ENCODE data around the gene MAD1L1. TPM values are rescaled to one million over a fixed set of nuclear protein-coding genes. Genes with fewer than 3 reads are reported as not detected.

MAD1L1 gene
- total RNA-seq, 1 experiment from 2014 or later, result 43.8 TPM

GRCh38 chr7:1888425-1888824, 344.3 kb downstream of the MAD1L1 start (continued):
- TF ChIP-seq, protein P1, sequence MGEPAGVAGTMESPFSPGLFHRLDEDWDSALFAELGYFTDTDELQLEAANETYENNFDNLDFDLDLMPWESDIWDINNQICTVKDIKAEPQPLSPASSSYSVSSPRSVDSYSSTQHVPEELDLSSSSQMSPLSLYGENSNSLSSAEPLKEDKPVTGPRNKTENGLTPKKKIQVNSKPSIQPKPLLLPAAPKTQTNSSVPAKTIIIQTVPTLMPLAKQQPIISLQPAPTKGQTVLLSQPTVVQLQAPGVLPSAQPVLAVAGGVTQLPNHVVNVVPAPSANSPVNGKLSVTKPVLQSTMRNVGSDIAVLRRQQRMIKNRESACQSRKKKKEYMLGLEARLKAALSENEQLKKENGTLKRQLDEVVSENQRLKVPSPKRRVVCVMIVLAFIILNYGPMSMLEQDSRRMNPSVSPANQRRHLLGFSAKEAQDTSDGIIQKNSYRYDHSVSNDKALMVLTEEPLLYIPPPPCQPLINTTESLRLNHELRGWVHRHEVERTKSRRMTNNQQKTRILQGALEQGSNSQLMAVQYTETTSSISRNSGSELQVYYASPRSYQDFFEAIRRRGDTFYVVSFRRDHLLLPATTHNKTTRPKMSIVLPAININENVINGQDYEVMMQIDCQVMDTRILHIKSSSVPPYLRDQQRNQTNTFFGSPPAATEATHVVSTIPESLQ (CRISPR knock-in tag; IDR thresholded peaks at IDR 0.05), result no peak
- TF ChIP-seq NFYB (CRISPR knock-in tag; conservative IDR thresholded peaks at IDR 0.05; ENCODE audit: low read depth) (no peak), CREM (CRISPR knock-in tag; IDR thresholded peaks at IDR 0.05) (no peak), GTF2I (CRISPR knock-in tag; conservative IDR thresholded peaks at IDR 0.05) (no peak)
- TF ChIP-seq, protein P2, sequence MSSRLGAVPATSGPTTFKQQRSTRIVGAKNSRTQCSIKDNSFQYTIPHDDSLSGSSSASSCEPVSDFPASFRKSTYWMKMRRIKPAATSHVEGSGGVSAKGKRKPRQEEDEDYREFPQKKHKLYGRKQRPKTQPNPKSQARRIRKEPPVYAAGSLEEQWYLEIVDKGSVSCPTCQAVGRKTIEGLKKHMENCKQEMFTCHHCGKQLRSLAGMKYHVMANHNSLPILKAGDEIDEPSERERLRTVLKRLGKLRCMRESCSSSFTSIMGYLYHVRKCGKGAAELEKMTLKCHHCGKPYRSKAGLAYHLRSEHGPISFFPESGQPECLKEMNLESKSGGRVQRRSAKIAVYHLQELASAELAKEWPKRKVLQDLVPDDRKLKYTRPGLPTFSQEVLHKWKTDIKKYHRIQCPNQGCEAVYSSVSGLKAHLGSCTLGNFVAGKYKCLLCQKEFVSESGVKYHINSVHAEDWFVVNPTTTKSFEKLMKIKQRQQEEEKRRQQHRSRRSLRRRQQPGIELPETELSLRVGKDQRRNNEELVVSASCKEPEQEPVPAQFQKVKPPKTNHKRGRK (CRISPR knock-in tag; IDR thresholded peaks at IDR 0.05; ENCODE audit: borderline replicate concordance), result no peak

DNA sequence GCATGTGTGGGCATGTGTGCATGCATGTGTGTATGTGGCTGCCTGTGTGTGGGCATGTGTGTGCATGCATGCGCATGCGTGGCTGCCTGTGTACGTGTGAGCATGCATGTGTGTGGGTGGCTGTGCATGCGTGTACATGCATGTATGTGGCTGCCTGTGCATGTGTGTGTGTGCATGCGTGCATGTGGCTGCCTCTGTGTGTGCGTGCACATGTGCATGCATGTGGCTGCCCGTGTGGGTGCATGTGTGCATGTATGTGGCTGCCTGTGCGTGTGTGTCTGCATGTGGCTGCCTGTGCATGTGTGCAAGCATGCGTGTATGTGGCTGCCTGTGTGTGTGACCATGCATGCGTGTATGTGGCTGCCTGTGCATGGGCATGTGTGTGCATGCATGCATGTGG, 345.5 kb downstream of the MAD1L1 start:
- POLR2A ChIA-PET, result no interaction called here

DNA sequence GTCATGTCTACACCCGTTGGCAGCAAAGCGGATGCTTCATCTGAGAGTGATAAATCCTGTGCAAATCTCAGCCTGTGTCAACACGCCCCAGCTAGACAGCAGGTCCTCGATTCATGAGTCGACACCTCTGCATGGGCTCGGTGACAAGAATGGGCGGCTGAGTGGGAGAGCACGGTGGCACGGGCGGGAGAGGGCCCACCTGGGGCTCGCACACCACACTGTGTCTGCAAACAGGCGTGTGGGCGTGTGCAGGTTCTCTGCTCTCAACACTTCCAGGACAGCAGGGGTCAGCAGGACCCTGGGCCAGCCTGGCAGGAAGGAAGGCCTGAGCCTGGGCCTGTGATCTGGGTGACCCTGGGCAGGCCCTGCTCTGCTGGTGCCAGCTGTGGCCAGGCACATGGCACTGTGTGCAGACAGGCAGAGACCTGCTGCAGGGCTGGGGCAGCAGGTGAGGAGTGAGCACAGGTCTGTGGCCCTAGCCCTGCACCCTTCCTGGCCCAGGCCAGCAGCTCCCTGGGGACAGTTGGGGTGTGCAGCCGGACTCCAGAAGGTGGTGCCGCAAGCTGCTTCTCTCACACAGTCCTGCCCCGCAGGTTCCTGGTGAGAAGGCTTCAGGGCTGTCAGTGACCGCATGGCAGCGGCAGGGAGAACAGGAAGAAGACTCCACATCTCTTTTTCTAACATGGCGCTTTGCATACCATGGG, 346.2 kb downstream of the MAD1L1 start:
- POLR2A ChIA-PET, result no interaction called here
- Mint-ChIP-seq H3K4me3 (no peak overlapping the region), H3K27ac (0 out of 2 replicates have a peak overlapping the region, but pooled peaks have one; percentile 27), H3K4me1 (no peaks in the 10 kb centered on the region), H3K36me3 (peaks cover 24% of the 10 kb centered on the region), H3K27me3 (ENCODE audit: low read depth) (no peaks in the 10 kb centered on the region), H3K9me3 (peaks cover 16% of the 10 kb centered on the region)
- ATAC-seq, result no peak
- DNase-seq (ENCODE audit: low spot score), result no peak
- TF ChIP-seq KAT7 (CRISPR knock-in tag; IDR thresholded peaks at IDR 0.05; ENCODE audit: borderline replicate concordance) (no peak), ZNF263 (CRISPR knock-in tag; IDR thresholded peaks at IDR 0.05; ENCODE audit: low read depth) (no peak), ZNF671 (CRISPR knock-in tag; IDR thresholded peaks at IDR 0.05) (no peak), GTF2I (CRISPR knock-in tag; conservative IDR thresholded peaks at IDR 0.05) (no peak), ESRRA (CRISPR knock-in tag; IDR thresholded peaks at IDR 0.05; ENCODE audit: borderline replicate concordance) (no peak), ZNF232 (CRISPR knock-in tag; IDR thresholded peaks at IDR 0.05) (no peak), ZNF423 (CRISPR knock-in tag; IDR thresholded peaks at IDR 0.05) (no peak)
- TF ChIP-seq, protein P3, sequence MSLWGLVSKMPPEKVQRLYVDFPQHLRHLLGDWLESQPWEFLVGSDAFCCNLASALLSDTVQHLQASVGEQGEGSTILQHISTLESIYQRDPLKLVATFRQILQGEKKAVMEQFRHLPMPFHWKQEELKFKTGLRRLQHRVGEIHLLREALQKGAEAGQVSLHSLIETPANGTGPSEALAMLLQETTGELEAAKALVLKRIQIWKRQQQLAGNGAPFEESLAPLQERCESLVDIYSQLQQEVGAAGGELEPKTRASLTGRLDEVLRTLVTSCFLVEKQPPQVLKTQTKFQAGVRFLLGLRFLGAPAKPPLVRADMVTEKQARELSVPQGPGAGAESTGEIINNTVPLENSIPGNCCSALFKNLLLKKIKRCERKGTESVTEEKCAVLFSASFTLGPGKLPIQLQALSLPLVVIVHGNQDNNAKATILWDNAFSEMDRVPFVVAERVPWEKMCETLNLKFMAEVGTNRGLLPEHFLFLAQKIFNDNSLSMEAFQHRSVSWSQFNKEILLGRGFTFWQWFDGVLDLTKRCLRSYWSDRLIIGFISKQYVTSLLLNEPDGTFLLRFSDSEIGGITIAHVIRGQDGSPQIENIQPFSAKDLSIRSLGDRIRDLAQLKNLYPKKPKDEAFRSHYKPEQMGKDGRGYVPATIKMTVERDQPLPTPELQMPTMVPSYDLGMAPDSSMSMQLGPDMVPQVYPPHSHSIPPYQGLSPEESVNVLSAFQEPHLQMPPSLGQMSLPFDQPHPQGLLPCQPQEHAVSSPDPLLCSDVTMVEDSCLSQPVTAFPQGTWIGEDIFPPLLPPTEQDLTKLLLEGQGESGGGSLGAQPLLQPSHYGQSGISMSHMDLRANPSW (CRISPR knock-in tag; conservative IDR thresholded peaks at IDR 0.05; ENCODE audit: low read depth), result no peak
- CTCF ChIA-PET, result no interaction called here

More for the DNA sequence above, 345.5 kb downstream of the MAD1L1 start:
- CTCF ChIA-PET, result no interaction called here
- peaks cover 24% of the 10 kb centered on the region for H3K36me3 Mint-ChIP-seq
- no peaks in the 10 kb centered on the region for H3K4me1 Mint-ChIP-seq
- no peak overlapping the region for H3K4me3 Mint-ChIP-seq
- no peak overlapping the region for H3K27ac Mint-ChIP-seq
- no peak for DNase-seq (ENCODE audit: low spot score)
- no peaks in the 10 kb centered on the region for H3K27me3 Mint-ChIP-seq (ENCODE audit: low read depth)
- no peak for TF ChIP-seq ZNF396 (CRISPR knock-in tag; IDR thresholded peaks at IDR 0.05; ENCODE audit: borderline replicate concordance)
- no peak for TF ChIP-seq ATF2 (CRISPR knock-in tag; IDR thresholded peaks at IDR 0.05; ENCODE audit: borderline replicate concordance, low read depth)
- TF ChIP-seq IRF2 (CRISPR knock-in tag; IDR thresholded peaks at IDR 0.05; ENCODE audit: borderline replicate concordance, low read depth), result no peak
- TF ChIP-seq CREB1 (CRISPR knock-in tag; IDR thresholded peaks at IDR 0.05), result no peak
- TF ChIP-seq JAZF1 (CRISPR knock-in tag; IDR thresholded peaks at IDR 0.05), result no peak
- peaks cover 16% of the 10 kb centered on the region for H3K9me3 Mint-ChIP-seq
- no peak for ATAC-seq
